K562 (cell line): ENCODE measurements around the gene MTERF4. TPM values are rescaled to one million over a fixed set of nuclear protein-coding genes. Genes with fewer than 3 reads are reported as not detected.

ENCODE experiments used
- ATAC-seq: fragments of 200-7000 bp; cut with Tn5 transposase; 3 replicates; pipeline ENCODE4 v1.9.1; 2020; ENCODE audit warnings: moderate library complexity
- BruUV-seq: library from RNA; stranded (reverse); fragments of 400-500 nt; replicated peaks from 2 replicates; lab custom pipeline; 2021; lab: Mats Ljungman, UMichigan
- CTCF ChIA-PET: fragments of 300-600 bp; formaldehyde crosslinking; extraction: SDS; loops from one replicate; lab custom pipeline; 2021; ENCODE audit warnings: low intra/inter-chr PET ratio; lab: Yijun Ruan, JAX
- POLR2A ChIA-PET: fragments of 300-600, 350-650 bp; sonication (Branson Sonifier 250); formaldehyde crosslinking; extraction: SDS; loops from one replicate; lab custom pipeline; 2021; ENCODE audit warnings: antibody characterized with exemption, inconsistent platforms; lab: Yijun Ruan, JAX
- DNase-seq, 4 experiments: peaks; one replicate each; pipeline versions ENCODE4 v3.0.0 to v3.0.0-alpha.2; 2011 to 2018; ENCODE audit warnings: low spot score in 3 of 4, mixed read lengths in 3 of 4; ENCODE audit errors: extremely low read depth in 1 of 4
- FAIRE-seq: peaks from 2 replicates; lab custom pipeline; 2011; peaks lifted over from hg19 to GRCh38; lab: Jason Lieb, UNC
- H2AFZ ChIP-seq: 2 replicates; pipeline ENCODE4 v1.6.0; 2011; ENCODE audit warnings: low read depth, low read length, control low read depth, inconsistent platforms
- H3K27ac ChIP-seq: fragments of 200-600 bp; 3 replicates; pipeline ENCODE4 v1.8.0; 2011; ENCODE audit warnings: low read depth, mild to moderate bottlenecking, control low read depth, inconsistent platforms, low read length, moderate library complexity, mixed read lengths; ENCODE audit errors: extremely low read depth
- H3K27me3 ChIP-seq, 2 experiments: fragments of 300-600 bp in 1 of 2; 2 replicates in 1 of 2; 3 replicates in 1 of 2; pipeline versions ENCODE4 v1.6.0 to v1.8.0; 2011; ENCODE audit warnings: inconsistent platforms in 2 of 2, low read length in 2 of 2, mild to moderate bottlenecking in 1 of 2, mixed read lengths in 1 of 2, moderate library complexity in 1 of 2; ENCODE audit not compliant: control insufficient read depth in 2 of 2, insufficient read depth in 2 of 2
- H3K36me3 ChIP-seq: fragments of 300-600 bp; 3 replicates; pipeline ENCODE4 v1.8.0; 2011; ENCODE audit warnings: mild to moderate bottlenecking, low read length, inconsistent platforms; ENCODE audit not compliant: control insufficient read depth, insufficient read depth
- H3K4me1 ChIP-seq, 2 experiments: fragments of 200-600 bp in 1 of 2; replicated peaks in 1 of 2; 2 replicates in 1 of 2; 3 replicates in 1 of 2; pipeline versions ENCODE4 v1.5.1 to v1.8.0; 2011; ENCODE audit warnings: inconsistent platforms in 2 of 2, low read length in 2 of 2, mild to moderate bottlenecking in 1 of 2, mixed read lengths in 1 of 2, moderate library complexity in 1 of 2; ENCODE audit not compliant: control insufficient read depth in 2 of 2, insufficient read depth in 2 of 2
- H3K4me2 ChIP-seq: 2 replicates; pipeline ENCODE4 v1.6.1; 2011; ENCODE audit warnings: low read length, control low read depth, inconsistent platforms, mixed read lengths; ENCODE audit not compliant: insufficient read depth
- H3K4me3 ChIP-seq: fragments of 200-600 bp; sonication (generic), shearing (Covaris generic); 2 replicates; pipeline ENCODE4 v1.5.1; 2016; ENCODE audit warnings: control low read depth, inconsistent platforms
- H3K79me2 ChIP-seq: fragments of 200-600 bp; 3 replicates; pipeline ENCODE4 v1.8.0; 2011; ENCODE audit warnings: low read length, inconsistent platforms; ENCODE audit not compliant: control insufficient read depth, insufficient read depth
- H3K9ac ChIP-seq, 2 experiments: 2 replicates each; pipeline versions ENCODE4 v1.6.0 to v1.6.1; 2011; ENCODE audit warnings: low read depth in 2 of 2, low read length in 2 of 2, control low read depth in 1 of 2, inconsistent platforms in 1 of 2, mild to moderate bottlenecking in 1 of 2, mixed read lengths in 1 of 2; ENCODE audit not compliant: insufficient read depth in 1 of 2
- H3K9me1 ChIP-seq: one replicate; pipeline ENCODE4 v1.6.0; 2011; ENCODE audit warnings: inconsistent platforms, mild to moderate bottlenecking, low read length, moderate library complexity; ENCODE audit not compliant: control insufficient read depth, insufficient read depth
- H3K9me3 ChIP-seq: replicated peaks from 2 replicates; pipeline ENCODE4 v1.5.1; 2011; ENCODE audit warnings: low read depth, low read length, inconsistent platforms; ENCODE audit not compliant: control insufficient read depth, insufficient read depth
- H4K20me1 ChIP-seq: replicated peaks from 2 replicates; pipeline ENCODE4 v1.6.1; 2011; ENCODE audit warnings: low read length, inconsistent platforms, mixed read lengths; ENCODE audit not compliant: control insufficient read depth, insufficient read depth
- DDX20 ChIP-seq: fragments of 450-650 bp; IDR thresholded peaks from 2 replicates; pipeline ENCODE4 v1.6.1; 2016; ENCODE audit warnings: missing genetic modification characterization, low read depth, mild to moderate bottlenecking, missing compliant biosample characterization, moderate library complexity
- MAZ ChIP-seq, 2 experiments: fragments of 450-650 bp in 1 of 2; sonication (generic) in 1 of 2; formaldehyde crosslinking; IDR thresholded peaks in 1 of 2; conservative IDR thresholded peaks in 1 of 2; 2 replicates each; pipeline versions ENCODE4 v1.4.0 to v1.5.0; 2020; ENCODE audit warnings: mild to moderate bottlenecking in 1 of 2, missing genetic modification reagents in 1 of 2
- NR2C2 ChIP-seq, 2 experiments: fragments of 200-800 bp in 1 of 2; sonication (Bioruptor generic) in 1 of 2; sonication (generic) in 1 of 2; formaldehyde crosslinking in 1 of 2; IDR thresholded peaks; 2 replicates each; pipeline versions ENCODE4 v1.6.1 to v1.8.0; 2016 to 2022; ENCODE audit warnings: mild to moderate bottlenecking in 1 of 2, missing compliant biosample characterization in 1 of 2, missing genetic modification characterization in 1 of 2, missing genetic modification reagents in 1 of 2
- NR2F6 ChIP-seq: fragments of 450-650 bp; formaldehyde crosslinking; IDR thresholded peaks from 2 replicates; pipeline ENCODE4 v1.4.0; 2020; ENCODE audit warnings: mild to moderate bottlenecking
- SP2 ChIP-seq: IDR thresholded peaks from 2 replicates; pipeline ENCODE4 v1.6.1; 2011; ENCODE audit warnings: mild to moderate bottlenecking, low read depth, low read length, moderate library complexity; ENCODE audit not compliant: poor library complexity, severe bottlenecking; ENCODE audit errors: extremely low read depth
- TAF9B ChIP-seq: fragments of 450-650 bp; IDR thresholded peaks from 2 replicates; pipeline ENCODE4 v1.6.1; 2018; ENCODE audit warnings: mild to moderate bottlenecking; ENCODE audit not compliant: partially characterized antibody
- TSC22D4 ChIP-seq: fragments of 450-650 bp; IDR thresholded peaks from 2 replicates; pipeline ENCODE4 v1.6.1; 2016; ENCODE audit warnings: missing genetic modification characterization, missing biosample characterization, control low read depth
- ZBTB8A ChIP-seq: fragments of 450-650 bp; IDR thresholded peaks from 2 replicates; pipeline ENCODE4 v1.6.1; 2018; ENCODE audit warnings: mild to moderate bottlenecking, moderate library complexity; ENCODE audit not compliant: partially characterized antibody
- ZFP36 ChIP-seq: fragments of 150-350 bp; IDR thresholded peaks from 2 replicates; pipeline ENCODE4 v1.6.1; 2018; ENCODE audit warnings: low read length, low read depth; ENCODE audit not compliant: partially characterized antibody
- ZNF354B ChIP-seq: fragments of 250-450 bp; sonication (Bioruptor Pico); IDR thresholded peaks from 2 replicates; pipeline ENCODE4 v1.4.0; 2020
- ZNF707 ChIP-seq: fragments of 250-450 bp; sonication (Bioruptor Pico); conservative IDR thresholded peaks from 2 replicates; pipeline ENCODE4 v1.8.0; 2022; ENCODE audit warnings: inconsistent platforms, mild to moderate bottlenecking, moderate library complexity
- WGBS: fragments of 100-300 bp; shearing (Covaris generic); methylation state at CpG from one replicate; pipeline ENCODE4 v1.1.6; 2016; ENCODE audit warnings: low coverage, mixed read lengths; ENCODE audit not compliant: insufficient coverage; ENCODE audit errors: missing lambda C conversion rate; 5-methylcytosine and 5-hydroxymethylcytosine counted together
- in situ Hi-C: fragments of 300-500 bp; cut with MboI; formaldehyde crosslinking; loops from 4 replicates; pipeline ENCODE4 v1.15.0; 2018; ENCODE audit warnings: inconsistent platforms, mixed read lengths
- intact Hi-C: fragments of 100-400 bp; cut with micrococcal nuclease; formaldehyde crosslinking; loops from 2 replicates; pipeline ENCODE4 v1.14.2; 2022
- polyA plus RNA-seq, 8 experiments: library from polyadenylated mRNA; depleted of rRNA in 4 of 8; stranded (reverse) in 5 of 8; unstranded in 3 of 8; fragments of >200 nt; fragmentation: Nextera tagmentation in 2 of 8; fragmentation: Illumina TruSeq in 1 of 8; extraction: Ambion mirVana in 2 of 8; extraction: Trizol in 1 of 8; gene quantifications; 2 replicates each; pipeline versions ENCODE4 v1.2.1 to v1.2.3, GENCODE V29; 2011 to 2014; ENCODE audit warnings: inconsistent platforms in 1 of 8, missing spikeins in 1 of 8
- total RNA-seq, 7 experiments: library from RNA; depleted of rRNA in 6 of 7; stranded (reverse); fragments of >200 nt in 6 of 7; fragmentation: Illumina TruSeq in 2 of 7; extraction: Trizol in 2 of 7; gene quantifications; 2 replicates each; pipeline versions ENCODE4 v1.2.1 to v1.2.3, GENCODE V29; 2011 to 2021; ENCODE audit warnings: low replicate concordance in 1 of 7
- TF ChIP-seq, protein P1 (sequence below): fragments of 450-650 bp; IDR thresholded peaks from 2 replicates; pipeline ENCODE4 v1.6.1; 2016; ENCODE audit warnings: missing biosample characterization, missing genetic modification characterization

Gene MTERF4
- total and polyA plus RNA-seq, 9 of the 15 experiments (the other 6 are each of a cell fraction or from before 2014, with no cell fraction given), result 15.3 to 29.6 (median 21.2) TPM

DNA sequence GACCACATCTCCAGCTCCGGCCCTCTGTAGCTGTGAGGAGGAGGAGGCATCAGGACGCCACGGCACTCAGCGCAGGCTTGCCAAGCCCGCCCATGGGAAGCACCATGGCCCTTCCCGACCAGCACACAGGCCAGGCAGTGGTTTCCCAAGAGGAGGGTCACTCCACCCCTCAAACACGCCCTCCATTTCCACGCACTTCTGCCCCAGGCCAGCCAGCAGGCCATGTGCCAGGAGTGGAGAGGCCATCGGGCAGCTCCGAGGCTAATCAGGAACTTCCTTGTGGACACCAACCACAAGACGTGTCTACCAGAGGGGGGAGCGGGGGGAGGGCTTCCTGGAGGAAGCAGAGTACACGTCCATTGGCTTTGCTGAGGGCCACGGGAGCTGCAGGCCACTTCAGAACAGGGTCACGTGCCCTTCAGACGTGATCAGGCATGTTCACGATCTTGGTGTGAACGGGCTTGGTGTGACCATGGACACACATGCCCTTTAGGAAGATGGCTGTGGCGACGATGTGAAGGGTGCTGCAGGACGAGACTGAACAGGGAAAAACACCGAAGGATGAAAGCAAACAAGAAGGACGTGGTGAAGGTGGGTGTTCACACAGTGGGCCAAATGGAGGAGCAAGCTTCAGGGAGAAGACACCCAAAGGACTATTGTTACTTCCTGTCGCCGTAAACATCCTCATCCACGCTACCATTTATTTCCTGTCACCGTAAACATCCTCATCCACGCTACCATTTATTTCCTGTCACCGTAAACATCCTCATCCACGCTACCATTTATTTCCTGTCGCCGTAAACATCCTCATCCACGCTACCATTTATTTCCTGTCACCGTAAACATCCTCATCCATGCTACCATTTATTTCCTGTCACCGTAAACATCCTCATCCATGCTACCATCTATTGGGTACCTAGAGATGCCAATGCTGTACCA, 6.5 kb upstream of the MTERF4 start:
- Histone ChIP-seq H3K9ac (no peak overlapping the region), H4K20me1 (no peaks in the 10 kb centered on the region), H3K9me1 (no peaks in the 10 kb centered on the region), H3K4me3 (no peak overlapping the region), H3K36me3 (peaks cover 3% of the 10 kb centered on the region; the same call in 1 of the 3 replicates), H3K27ac (no peak overlapping the region), H2AFZ (no peak overlapping the region), H3K4me1 (peaks cover 0 to 3% of the 10 kb centered on the region in 2 experiments; a peak in 1 of 5 replicates), H3K9me3 (no peaks in the 10 kb centered on the region), H3K4me2 (no peak overlapping the region), H3K27me3 (no peaks in the 10 kb centered on the region), H3K79me2 (no peaks in the 10 kb centered on the region)
- ATAC-seq, result no peak
- POLR2A ChIA-PET, result no interaction called here
- 81% methylated on average over 19 of the region's 35 CpGs for whole genome bisulfite sequencing
- no peak for FAIRE-seq
- CTCF ChIA-PET, result no interaction called here
- DNase-seq, result no peak
- TF ChIP-seq ZFP36 (peak; percentile 5), NR2F6 (CRISPR knock-in tag) (no peak)
- BruUV-seq, result no TSS peak
- intact Hi-C loops (no loop called here), in situ Hi-C loops (no loop called here)

DNA sequence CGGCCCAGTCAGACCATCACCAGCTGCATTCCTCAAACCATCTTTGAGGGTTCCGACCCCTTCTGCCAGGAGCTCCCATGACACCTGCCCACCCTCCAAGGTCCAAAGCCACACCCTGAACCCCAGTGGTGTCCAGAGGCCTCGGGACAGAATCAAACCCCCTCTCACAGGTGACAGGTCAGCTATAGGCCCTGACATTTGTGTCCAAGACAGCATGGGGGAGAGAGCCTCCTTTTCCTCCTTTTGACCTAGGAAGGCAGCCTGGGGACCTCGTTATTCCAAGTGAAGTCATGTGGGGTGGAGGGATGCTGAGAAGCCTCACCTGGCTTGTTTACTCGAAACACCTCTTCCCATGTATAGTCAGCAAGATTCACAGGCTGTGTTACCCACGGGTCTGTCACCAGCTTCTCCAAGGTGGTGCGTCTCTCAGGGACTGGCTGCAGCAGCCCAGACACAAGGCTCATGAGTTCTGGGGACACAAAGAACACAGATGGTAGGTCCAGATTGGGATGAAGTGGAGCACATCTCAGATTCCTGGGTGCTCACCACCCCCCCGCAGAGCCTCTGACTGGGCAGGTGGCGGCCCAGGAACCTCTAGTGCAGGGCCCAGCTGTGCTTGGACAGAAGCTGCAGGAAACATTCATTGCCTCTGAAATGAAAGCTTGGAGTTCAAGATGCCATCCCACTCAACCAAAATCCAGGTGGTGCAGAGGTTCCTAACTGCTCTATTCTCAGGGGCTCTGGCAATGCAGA, 5.1 kb upstream of the MTERF4 start:
- CTCF ChIA-PET, result no interaction called here
- Histone ChIP-seq H3K36me3 (peaks cover 3% of the 10 kb centered on the region; the same call in 1 of the 3 replicates), H3K27me3 (no peaks in the 10 kb centered on the region), H3K9ac (no peak overlapping the region), H3K4me1 (peaks cover 0 to 3% of the 10 kb centered on the region in 2 experiments; a peak in 1 of 5 replicates), H3K27ac (no peak overlapping the region), H2AFZ (no peak overlapping the region), H4K20me1 (no peaks in the 10 kb centered on the region), H3K4me2 (no peak overlapping the region), H3K4me3 (no peak overlapping the region), H3K79me2 (peaks cover 12% of the 10 kb centered on the region), H3K9me3 (no peaks in the 10 kb centered on the region), H3K9me1 (no peaks in the 10 kb centered on the region)
- BruUV-seq, result no TSS peak
- ATAC-seq (no peak), DNase-seq (no peak), FAIRE-seq (no peak)
- POLR2A ChIA-PET, result no interaction called here
- WGBS, result 76% methylated on average over 6 of the region's 9 CpGs
- in situ Hi-C loops (no loop called here), intact Hi-C loops (no loop called here)
- TF ChIP-seq TSC22D4 (tag), result no peak
- no peak for TF ChIP-seq ZBTB8A
- no peak for TF ChIP-seq DDX20 (tag)
- no peak for TF ChIP-seq TAF9B
- TF ChIP-seq, protein P1, sequence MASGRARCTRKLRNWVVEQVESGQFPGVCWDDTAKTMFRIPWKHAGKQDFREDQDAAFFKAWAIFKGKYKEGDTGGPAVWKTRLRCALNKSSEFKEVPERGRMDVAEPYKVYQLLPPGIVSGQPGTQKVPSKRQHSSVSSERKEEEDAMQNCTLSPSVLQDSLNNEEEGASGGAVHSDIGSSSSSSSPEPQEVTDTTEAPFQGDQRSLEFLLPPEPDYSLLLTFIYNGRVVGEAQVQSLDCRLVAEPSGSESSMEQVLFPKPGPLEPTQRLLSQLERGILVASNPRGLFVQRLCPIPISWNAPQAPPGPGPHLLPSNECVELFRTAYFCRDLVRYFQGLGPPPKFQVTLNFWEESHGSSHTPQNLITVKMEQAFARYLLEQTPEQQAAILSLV (tag), result no peak
- TF ChIP-seq NR2C2 (CRISPR knock-in tag; IDR thresholded peaks at IDR 0.05), result no peak
- TF ChIP-seq NR2C2 (tag; IDR thresholded peaks at IDR 0.05), result no peak
- TF ChIP-seq ZNF707 (CRISPR knock-in tag), result no peak
- no peak for TF ChIP-seq MAZ (CRISPR knock-in tag; conservative IDR thresholded peaks at IDR 0.05 in 1 of 2, IDR thresholded peaks at IDR 0.05 in 1 of 2)
- TF ChIP-seq SP2, result no peak
- TF ChIP-seq ZNF354B, result no peak
